GM19238 (cell line): ENCODE results near the gene ESRRG.
"Not testable (repeated sequence)": the region's sequence is repeated elsewhere in the genome, so short reads cannot be mapped to it uniquely, and the experiment has no call there.

Experiments
- DNase-seq: peaks from one replicate; pipeline ENCODE4 v3.0.0; 2011; ENCODE audit warnings: low spot score; ENCODE audit not compliant: insufficient read length

The ESRRG gene

DNA sequence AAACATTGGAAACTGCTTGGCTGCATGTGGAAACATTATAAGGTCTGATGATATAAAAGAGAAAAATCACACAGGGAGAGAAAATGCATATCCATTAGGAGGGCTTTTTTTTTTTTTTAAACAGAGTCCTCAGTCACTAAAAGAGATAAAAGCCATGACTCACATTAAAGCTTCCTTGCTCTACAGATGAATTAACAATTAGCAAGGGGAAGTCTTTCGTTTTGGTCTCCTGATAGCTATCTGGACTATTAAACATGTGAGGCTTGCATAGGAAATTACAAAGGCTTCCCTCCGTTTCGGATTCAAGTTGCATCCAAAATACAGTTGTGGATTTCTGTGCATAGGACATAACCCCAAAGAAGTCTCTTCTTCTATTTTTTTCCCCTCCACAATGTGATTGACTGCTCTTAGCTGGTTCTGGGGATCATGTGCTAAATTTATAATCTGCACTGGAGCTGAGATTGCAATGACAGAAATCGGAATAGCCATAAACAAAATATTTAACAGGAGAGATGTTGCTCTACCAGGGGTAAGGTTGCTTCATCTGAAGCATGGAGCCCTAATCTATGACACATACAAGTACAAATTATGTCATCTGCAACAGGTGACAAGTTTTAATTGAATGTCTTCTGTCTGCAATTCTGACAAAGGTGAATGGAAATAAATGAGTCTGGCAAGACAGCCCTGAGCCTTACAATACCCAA is 146.8 kb downstream of the ESRRG start:
- no peak for DNase-seq

DNA sequence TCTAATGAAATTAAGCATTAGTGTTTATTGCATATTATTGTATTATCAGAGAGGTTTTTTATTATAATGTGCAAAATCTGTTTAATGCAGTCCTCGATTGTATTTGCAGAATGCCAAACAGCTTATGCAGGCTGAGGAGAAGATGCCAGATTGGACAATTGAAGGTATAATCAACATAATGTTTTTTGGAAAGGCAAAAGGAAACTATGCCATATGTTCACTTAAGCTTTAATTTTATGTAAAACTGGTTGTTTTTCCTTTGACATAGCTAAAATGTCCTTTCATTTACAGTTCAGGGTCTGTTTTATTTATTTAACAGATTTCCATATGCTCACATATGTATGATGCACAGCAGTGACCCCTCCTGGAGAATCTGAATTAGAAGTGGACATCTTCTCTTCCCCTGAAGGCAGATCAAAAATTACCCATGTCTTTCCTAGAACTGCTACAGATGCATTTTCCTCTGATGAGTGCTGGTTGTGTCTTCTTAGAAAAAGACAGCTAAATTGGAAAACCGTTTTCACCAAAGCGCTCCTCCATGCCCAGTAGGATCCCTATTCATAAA is 156.5 kb downstream of the ESRRG start:
- no peak for DNase-seq

DNA sequence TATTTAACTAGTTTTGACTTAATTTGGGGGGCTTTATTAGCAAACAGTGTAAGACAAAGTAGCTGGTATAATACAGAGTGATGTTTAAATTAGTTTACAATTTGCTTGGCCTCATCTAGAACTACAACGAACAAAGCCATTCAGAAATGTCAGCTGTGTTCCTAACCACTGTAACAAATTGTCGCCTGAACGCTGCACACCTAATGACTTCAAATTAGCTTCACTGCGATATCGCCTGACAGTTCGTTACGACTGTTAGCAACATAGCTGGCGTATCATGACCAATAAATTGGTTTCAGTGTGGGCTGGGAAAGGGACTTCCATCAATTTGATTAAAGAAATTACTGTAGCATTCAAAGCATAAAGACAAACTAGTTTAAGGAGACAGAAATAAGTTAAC is 160.1 kb downstream of the ESRRG start:
- DNase-seq: no peak

DNA sequence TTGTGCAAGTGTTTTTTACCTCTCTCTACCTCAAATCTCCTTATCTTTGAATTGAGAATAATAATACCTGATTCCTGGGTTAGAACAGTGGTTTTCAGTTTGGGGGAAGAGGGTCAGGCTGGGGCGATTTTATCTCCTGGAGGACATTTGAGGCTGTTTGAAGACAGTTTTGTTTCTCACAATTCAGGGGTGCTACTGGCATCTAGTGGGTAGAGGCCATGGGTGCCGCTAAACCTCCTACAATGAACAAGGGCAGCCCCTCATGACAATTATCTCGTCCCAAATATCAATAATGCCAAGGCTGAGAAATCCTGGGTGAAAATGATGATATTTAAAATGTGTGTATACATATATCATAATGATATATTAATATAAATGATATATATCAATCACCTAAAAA is 160.8 kb downstream of the ESRRG start:
- no peak for DNase-seq

DNA sequence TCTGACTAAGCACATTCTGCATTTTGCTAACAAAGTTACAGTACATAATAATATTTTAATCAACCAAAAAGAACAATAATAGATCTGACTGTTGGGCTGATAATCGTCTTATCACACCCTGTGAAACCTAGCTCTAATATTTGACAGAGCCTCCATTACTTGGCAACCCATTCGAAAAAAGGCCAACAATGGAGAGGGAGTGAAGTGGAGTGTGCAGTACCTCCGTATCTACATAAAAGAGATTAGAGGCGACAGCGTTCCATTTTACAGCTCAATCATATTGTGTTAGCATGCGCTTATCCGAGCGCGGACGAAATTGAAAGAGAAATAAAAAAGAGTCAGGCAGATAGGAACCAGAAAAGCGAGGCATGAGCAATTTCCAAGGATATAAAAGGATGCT is 162.7 kb downstream of the ESRRG start:
- DNase-seq: no peak

DNA sequence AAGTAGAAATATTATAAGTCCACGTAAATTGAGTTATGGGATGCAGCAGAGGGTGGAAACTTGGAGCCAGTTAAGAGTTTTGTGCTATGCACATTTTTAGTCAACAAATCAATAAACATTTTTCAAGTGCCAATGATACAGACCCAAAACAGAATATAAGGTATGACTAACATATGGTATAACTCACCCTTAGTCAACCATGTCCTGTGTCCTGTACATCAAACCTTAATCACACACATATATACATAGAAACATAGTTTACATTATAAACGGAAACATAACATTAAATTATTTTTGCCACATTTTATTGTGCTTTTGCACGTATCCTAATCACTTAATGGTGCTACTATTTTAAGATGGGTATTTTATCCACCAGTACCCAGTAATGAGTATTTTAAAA is 163.9 kb downstream of the ESRRG start:
- no peak for DNase-seq

DNA sequence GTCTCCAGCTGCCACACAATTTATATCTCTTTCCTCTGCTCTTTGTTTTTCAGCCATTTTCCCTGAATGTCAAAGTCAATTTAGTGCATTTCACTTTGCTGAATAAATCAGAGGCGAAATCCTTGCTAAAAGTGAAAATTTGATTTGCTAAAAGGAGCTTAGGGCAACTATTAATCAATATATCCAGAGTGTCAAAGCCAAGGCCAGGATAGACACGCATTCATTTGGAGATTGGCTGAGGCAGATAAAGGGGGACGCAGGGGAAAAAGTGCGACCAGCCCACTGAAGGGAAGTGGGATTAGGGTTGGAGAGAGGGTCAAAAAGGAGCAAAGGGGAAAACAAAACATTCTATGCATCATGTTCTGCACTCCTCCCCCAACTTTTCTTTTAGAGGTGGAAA is 167.6 kb downstream of the ESRRG start:
- no peak for DNase-seq

DNA sequence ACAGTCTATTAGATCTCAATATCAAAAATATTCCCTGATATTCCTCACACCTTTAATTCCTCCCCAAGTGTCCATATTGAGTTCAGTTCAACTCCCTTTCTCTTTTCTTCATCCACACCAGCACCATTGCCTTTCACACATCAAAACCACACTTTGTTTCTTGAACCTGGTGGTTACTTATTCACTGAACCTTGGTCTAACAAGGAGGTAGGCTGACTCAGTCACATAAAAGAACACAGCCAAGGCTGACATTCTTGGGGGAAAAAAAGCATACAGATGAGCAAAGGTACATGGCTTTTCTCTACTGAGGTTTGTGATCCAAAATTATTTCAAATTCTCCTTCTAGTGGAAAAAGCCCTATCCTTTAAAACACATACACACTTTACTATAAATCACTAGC is 168.3 kb downstream of the ESRRG start:
- no peak for DNase-seq

DNA sequence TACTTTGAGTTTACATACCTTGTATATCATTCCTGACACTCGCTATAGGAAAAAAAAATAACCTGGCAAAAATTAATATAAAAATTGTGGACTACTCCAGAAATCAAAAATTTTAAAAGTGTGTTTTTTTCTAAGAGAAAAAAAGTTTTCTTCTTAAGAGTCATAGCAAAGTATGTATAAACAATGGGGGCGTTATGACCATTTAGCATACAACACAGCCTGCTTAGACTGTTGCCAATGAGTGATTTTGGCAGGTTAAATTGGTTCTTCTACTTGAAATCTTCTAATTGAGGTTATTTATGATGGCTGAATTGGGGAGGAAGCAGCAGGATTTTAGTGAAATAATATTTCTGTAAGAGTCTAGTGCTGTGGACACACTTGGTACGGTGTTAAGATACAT is 169.5 kb downstream of the ESRRG start:
- DNase-seq: no peak

DNA sequence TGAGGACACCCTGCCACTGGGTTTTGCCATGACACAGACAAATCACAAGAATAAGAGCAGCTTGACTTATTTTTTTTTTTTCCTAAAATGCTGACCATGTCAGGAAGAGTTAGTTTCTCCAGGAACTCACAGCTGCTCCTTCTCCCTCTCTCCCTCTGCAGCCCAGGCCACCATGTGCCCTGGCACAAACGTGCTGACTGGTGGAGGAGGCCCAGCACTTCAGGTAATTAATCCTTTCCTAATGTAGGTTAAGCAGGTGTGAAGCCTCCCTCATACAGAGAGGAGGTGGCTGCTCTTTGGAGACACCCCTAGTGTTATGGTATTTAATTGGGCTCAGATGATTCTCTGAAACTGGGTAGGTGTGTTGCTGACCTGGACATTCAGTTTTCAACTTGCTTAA is 170.2 kb downstream of the ESRRG start:
- no peak for DNase-seq

DNA sequence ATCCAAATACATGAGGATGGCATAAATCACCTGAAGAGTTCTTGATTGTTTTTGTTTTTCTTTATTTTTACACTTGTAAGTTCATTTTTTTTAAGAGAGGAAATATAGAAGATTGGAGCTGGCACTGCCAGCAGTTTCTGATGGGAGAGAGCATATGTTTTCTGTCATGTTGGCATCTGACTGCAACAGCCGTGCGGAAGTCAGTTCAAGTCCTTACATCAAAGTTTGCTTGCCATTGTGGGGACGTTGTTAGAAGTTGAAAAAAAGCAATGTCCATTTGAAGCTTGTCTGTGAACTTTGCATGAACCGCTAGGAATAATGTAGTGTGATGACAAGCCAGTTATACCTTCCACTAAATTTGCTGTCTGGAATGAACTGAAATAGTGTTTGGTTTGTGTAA is 173.4 kb downstream of the ESRRG start:
- DNase-seq: no peak

DNA sequence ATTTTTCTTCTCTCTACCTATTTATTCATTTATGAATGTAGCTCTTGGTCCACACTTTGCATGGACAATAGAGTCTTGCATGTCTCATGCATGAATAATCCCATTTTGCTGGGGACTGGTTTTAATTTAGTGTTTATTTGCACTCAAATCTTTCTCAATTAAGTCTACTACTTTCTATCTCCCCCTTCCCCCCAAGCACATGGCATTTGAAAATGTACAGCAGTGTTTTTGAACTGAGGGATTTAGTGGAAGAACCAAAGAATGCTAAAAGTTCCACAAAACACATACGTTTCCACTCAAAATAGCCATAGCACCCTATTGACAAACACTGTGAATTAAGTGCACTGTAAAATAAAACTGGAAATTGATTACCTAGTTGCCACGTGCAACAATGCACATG is 180.5 kb downstream of the ESRRG start:
- DNase-seq: no peak

DNA sequence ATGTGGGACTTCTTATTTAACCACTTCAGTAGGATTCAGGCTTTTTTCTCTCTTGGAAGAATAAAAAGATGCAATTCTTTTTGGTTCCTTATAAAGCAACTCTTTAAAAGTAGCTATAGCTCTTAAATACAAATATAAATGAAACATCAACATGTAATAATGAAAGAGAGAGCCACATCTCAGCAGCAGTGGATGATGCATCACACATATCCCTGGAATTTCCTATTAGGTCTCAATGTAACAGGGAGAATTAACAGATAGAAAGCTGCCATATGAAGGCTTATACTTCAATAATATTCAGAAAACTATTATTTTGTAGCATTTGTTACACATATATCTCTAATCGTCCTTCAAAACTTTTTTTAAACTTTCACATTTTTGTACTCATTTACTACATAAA is 181.0 kb downstream of the ESRRG start:
- no peak for DNase-seq

DNA sequence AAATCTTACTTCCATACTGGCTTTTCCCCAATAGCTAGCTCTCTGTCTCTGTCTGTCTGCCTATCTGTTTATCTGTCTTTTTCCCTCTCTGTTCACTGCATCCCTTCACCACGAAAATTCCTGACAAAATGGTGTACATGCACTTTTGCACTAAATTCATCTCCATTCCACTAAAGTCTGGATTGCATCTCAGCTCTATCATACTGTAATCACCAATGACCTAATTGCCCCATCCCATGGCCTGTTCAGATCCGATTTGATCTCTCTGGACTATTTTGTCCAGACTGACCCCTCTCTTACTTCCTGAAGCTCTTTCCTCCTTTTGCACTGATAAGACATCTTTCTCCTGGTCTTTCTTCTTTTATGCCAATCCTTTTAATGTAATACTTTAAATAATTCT is 187.5 kb downstream of the ESRRG start:
- DNase-seq: no peak

DNA sequence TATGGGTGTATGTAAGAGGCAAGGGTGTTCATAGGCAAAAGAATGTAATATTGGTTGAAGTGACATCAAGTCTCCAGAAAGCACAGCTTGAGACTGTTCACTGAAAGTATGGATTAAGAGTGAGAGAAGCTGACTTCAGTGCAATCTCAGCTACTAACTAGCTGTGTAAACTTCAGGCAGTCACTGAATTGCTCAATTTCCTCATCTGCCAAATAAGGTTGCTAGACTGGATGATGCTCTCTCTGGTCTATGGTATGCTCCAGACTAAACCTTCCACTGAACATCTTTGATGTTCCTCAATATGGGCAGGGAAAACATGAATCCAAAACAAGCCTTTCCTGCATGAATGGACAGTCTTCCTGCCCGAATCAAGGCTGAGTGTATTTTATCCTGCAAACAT is 188.2 kb downstream of the ESRRG start:
- no peak for DNase-seq

DNA sequence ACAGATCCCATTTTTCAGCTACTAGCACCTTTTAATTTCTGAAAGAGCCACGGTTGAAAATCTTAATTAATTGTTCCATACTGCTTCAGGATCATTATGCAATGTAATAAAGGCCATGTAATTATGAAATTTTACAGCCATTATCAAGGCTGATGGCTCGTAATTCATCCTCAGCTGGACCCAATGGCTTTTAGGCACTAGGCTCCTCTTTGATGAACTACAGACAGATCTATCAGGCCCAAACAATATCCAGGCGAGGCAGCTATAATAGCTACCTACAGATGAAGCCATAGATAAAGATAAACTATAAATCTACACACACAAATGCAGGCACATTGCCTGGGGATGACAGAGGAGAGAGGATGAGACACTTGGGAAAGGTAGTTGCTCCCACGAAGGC is 189.5 kb downstream of the ESRRG start:
- no peak for DNase-seq

DNA sequence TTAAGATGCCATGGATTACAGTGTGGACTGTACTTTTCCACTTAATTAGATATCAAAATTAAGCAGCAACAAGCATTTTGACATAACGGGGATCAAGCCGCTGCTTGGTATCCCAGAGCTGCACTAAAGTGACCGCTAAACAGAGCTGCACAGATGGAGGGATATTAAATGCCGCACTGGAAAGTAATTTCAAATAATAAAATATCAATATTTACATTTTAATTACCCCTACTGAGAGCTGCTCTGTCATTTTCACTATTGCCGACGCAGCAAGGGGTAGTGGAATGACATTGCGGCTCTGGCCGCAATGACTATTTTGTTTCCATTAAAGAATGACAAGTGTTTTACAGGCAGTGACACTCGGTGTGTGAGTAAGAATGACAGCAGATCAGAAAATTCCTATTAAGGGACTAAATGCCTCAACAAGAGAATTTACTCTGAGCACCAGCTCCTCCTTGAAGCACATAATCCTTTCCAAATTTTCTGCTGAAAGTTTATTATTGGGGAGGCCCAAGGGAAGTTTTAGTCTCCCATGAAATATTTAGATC is 190.9 kb downstream of the ESRRG start:
- no peak for DNase-seq

DNA sequence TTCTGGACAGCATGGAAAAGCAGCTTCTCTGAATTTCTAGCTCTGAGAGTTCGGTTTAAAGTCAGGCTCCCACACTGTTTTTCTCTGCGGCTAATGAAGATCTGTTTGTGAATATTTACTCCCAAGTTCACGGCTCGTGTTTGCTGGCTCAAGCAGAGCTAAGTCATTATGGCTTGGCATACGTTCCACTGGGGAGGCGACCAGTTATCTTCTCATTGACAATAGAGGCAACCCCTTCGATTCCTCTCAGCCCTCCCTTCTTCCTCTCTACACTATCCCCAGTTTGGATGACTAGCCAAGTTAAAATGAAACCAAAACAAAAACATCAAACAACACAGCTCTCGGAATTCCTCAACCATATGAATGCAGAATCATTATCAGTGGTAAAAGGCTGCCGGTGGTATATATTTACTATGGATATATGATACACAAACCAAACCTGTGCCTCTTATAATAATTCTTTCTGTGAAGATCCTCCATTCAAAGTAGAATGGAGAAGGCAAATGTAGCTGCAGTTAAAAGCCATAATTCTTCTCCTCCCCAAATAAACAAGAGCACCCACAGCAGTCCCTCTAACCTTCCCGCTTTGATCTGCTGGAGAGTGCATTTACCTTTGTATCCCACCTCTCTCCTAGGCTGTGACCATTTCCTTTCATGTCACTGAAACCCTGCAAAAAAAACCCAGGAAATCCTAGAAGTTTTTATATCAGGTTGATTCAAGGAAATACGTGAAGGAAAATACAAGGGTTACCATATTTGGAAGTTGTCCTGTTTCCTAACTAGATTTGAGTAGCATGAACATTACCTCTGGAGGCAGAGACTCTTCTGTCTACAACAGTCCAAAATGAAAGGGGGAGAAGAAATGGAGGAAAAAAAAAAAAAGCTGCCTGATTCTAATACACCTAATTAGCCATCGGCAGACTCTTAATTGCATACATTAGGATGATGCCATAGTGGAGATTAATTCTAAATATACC is 191.7 kb downstream of the ESRRG start:
- no peak for DNase-seq

DNA sequence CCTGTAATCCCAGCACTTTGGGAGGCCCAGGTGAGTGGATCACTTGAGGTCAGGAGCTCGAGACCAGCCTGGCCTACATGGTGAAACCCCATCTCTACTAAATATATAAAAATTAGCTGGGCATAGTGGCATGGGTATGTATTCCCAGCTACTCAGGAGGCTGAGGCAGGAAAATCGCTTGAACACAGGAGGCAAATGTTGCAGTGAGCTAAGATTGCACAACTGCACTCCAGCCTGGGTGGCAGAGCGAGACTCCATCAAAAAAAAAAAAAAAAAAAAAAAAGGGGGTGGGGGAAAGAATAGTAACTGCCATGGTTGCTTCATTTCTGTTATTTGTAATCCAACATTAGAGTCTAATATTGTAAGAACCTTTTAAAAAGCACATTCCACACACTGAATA is 193.4 kb downstream of the ESRRG start:
- DNase-seq: not testable (repeated sequence)

DNA sequence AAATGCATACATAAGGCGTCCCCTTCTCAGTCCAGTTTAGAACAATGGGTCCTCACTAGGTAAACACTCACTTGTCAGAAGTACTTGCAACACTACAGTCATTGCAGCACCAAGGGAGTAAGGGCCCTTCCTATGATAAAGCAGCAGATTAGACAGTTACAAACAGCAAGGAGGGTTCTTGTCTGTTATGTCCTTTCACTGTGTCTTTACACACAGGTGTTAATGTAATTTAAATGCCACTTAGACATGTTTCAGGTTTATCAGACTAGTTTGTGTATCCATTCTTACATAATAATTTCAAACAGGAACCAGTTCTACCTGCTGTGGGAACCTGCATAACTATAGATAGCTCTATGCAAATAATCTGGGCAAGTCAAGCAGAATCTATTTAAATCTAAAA is 194.4 kb downstream of the ESRRG start:
- DNase-seq: peak; percentile 0

DNA sequence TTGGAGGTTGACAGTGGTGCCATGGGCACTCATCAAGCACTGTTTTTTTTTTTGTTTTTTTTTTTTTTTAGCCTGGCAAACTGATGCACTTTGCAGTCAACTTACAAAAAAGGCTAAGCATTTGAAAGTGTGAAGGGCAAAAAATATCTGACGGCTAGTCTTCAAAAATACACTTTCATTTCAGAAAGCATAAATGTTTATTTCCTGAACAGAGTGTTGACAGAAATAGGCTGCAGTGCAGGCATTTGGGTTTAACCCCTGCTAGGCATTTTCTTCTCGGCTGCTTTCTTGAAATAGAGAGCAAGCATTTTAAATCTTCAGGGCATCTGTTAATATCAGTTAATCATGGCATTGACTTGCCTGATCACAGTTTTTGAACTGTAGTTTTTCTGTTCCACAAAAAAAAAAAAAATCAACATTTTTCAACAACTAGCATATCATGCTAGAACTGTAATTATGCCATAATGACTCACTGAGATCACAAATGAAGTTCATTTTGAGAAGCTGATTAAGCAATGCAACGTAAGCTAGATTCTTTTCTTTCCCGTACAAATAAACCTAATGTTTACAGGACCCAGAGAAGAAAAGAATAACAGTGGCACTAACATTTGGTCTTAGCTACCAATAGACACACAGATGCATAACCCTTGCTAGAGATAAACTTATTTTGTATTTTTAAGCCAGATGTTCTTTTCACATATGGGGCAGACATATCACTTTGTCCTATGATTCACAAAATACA is 199.6 kb downstream of the ESRRG start:
- no peak for DNase-seq
